ENCODE data around the gene EPHA8.

The EPHA8 gene

DNA sequence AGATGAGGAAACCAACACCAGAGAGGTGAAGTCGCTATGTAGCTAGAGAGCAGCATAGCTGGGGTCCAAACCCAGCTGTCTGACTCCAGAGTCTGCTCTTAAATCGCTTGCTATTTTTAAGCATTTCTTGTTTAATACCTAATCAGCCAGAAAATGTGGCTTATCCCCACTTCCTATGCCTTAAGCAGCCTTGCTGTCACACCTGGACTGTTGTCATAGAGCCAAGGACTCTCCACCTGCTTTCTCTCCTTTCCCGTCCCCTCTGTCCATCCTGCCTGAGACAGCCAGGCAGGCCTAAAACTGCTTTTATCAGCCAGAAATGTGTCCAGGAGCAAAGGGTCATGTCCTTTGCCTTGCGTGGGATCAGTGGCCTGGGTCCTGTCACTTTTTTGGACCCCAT lies 28.3 kb upstream of the EPHA8 start:
- TF ChIP-seq, protein P1, sequence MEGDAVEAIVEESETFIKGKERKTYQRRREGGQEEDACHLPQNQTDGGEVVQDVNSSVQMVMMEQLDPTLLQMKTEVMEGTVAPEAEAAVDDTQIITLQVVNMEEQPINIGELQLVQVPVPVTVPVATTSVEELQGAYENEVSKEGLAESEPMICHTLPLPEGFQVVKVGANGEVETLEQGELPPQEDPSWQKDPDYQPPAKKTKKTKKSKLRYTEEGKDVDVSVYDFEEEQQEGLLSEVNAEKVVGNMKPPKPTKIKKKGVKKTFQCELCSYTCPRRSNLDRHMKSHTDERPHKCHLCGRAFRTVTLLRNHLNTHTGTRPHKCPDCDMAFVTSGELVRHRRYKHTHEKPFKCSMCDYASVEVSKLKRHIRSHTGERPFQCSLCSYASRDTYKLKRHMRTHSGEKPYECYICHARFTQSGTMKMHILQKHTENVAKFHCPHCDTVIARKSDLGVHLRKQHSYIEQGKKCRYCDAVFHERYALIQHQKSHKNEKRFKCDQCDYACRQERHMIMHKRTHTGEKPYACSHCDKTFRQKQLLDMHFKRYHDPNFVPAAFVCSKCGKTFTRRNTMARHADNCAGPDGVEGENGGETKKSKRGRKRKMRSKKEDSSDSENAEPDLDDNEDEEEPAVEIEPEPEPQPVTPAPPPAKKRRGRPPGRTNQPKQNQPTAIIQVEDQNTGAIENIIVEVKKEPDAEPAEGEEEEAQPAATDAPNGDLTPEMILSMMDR (IDR thresholded peaks at IDR 0.05; ENCODE audit: borderline replicate concordance, insufficient read depth, low read depth, low read length) = no peak
- H3K4me3 ChIP-seq (ENCODE audit: low read depth, low read length) = no peak overlapping the region

DNA sequence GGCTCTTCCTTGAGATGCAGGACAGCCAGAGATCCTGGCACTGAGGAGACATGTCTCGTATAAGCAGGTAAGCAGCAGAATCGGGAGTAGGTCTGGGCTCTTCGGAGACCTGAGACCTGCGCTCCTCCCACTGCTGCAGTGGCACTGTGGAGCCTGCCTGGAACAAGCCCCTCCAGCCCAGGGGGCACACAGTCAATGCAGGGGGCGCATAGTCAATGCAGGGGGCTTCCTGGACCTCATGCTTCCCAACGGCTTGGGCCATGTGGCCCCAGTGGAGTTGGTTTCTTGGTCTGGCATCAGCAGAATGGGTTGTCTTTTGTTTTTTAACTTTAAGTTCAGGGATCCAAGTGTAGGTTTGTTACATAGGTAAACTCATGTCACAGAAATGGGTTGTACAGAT lies 27.9 kb upstream of the EPHA8 start:
- TF ChIP-seq, protein P1 (IDR thresholded peaks at IDR 0.05; ENCODE audit: borderline replicate concordance, insufficient read depth, low read depth, low read length) = no peak
- no peak overlapping the region for H3K4me3 ChIP-seq (ENCODE audit: low read depth, low read length)

DNA sequence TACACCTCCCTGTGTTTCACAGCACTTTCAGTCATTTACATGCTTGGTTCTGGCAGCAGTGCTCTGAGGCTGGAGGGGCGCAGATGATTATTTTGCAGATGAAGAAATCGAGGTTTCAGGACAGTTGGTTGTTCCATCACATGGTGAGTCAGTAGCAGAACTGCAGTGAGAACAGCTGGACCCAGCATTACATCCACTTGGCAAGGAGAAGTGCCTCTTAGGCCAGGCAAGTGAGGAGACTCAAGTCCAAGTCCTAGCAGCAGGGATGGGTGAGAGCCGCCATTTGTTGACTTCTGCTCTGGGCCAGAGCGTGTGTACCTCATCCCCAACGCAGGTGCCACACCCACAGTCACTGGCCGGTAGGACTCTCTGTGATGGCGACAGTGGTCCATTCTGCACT lies 26.8 kb upstream of the EPHA8 start:
- no peak overlapping the region for H3K4me3 ChIP-seq (ENCODE audit: low read depth, low read length)
- TF ChIP-seq, protein P1 (IDR thresholded peaks at IDR 0.05; ENCODE audit: borderline replicate concordance, insufficient read depth, low read depth, low read length) = no peak

DNA sequence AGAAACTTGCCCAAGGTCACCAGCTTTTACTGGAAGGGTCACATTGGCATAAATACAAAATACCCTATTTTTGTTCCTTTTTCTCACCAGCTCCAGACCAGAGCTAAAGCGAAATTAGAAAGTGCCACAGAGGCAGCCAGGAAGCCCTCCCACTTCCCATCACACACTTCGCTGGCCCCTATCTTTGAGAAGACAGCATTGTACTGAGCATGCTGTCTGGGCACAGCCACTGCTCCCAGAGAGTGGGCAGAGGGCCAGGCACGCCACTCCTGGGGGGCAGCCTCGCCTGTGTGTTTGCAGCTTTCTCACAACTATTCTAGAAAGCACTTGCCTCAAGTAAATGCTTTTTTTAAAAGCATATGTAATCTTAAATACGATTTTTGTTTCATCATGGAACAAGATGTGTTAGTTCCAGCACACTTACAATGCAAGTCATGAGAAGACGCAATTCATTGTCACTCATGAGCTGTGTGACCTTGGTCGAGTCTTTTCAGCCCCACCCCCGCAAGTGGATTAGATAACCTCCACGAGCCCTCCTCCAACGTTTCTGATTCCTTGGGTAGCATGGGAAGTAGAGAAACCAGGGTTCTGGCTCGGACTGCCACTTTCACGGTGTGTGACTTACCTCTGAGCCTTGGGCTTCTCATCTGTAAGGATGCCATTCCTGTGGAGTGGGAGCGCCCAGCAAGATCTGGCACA lies 25.7 kb upstream of the EPHA8 start:
- TF ChIP-seq, protein P1 (IDR thresholded peaks at IDR 0.05; ENCODE audit: borderline replicate concordance, insufficient read depth, low read depth, low read length) = no peak
- no peak overlapping the region for H3K4me3 ChIP-seq (ENCODE audit: low read depth, low read length)

DNA sequence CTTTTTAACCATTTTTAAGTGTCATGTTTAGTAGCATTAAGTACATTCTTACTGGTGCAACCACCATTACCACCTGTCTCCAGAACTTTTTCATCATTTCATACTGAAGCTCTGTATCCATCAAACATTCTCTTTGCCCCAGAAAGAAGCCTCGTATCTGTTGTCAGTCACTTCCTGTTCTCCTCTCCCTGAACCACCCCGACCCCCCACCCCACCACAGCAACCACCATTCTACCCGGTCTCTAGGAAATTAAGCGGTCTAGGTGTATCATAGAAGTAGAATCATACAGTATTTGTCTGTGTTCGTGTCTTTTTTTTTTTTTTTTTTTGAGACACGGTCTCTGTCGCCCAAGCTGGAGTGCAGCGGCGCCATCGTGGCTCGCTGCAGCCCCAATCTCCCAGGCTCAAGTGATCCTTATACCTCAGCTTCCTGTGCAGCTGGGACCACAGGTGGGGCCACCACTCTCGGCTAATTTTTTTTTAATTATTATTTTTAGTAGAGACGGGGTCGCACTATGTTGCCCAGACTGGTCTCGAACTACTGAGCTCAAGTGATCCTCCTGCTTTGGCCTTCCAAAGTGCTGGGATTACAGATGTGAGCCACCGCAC lies 23.7 kb upstream of the EPHA8 start:
- TF ChIP-seq, protein P1 (IDR thresholded peaks at IDR 0.05; ENCODE audit: borderline replicate concordance, insufficient read depth, low read depth, low read length) = no peak
- no peak overlapping the region for H3K4me3 ChIP-seq (ENCODE audit: low read depth, low read length)

GRCh38 chr1:22540337-22540736 lies 23.0 kb upstream of the EPHA8 start:
- TF ChIP-seq, protein P1 (IDR thresholded peaks at IDR 0.05; ENCODE audit: borderline replicate concordance, insufficient read depth, low read depth, low read length) = no peak

DNA sequence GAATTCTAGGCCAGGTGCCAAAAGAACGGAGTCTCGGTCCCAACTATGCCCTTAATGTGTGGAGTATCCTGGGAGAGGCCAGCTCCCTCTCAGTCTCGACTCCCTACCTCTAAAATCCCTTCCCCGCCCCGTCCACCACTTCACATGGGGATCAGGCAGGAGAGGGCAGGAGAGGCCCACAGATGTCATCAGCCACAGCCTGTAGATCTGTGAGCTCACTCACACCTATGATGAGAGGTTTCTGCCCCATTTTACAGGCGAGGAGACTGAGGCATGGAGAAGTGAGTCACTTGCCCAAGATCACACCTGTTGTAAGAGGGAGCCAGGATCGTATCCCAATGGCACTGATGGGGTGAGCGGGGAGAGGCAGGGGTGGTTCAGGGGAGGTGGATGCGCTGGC lies 20.4 kb upstream of the EPHA8 start:
- TF ChIP-seq, protein P1 (IDR thresholded peaks at IDR 0.05; ENCODE audit: borderline replicate concordance, insufficient read depth, low read depth, low read length) = no peak
- H3K4me3 ChIP-seq (ENCODE audit: low read depth, low read length) = no peak overlapping the region

More at GRCh38 chr1:22540337-22540736, 23.0 kb upstream of the EPHA8 start:
- no peak overlapping the region for H3K4me3 ChIP-seq (ENCODE audit: low read depth, low read length)

Measured in GM12875 (cell line).